OCI-LY3 (cell line): ENCODE data around the gene CLEC3B.

Experiments
- EZH2phosphoT487 ChIP-seq: fragments of 200-600 bp; shearing (Covaris generic); IDR thresholded peaks from 2 replicates; pipeline ENCODE4 v1.6.1; 2018; ENCODE audit warnings: antibody characterized with exemption, mixed run types, low read depth
- TF ChIP-seq, protein P1 (sequence below): fragments of 200-600, 300-600 bp; sonication (generic); IDR thresholded peaks from 2 replicates; pipeline ENCODE4 v1.5.1; 2014; ENCODE audit warnings: antibody characterized with exemption, low read length, low read depth

DNA sequence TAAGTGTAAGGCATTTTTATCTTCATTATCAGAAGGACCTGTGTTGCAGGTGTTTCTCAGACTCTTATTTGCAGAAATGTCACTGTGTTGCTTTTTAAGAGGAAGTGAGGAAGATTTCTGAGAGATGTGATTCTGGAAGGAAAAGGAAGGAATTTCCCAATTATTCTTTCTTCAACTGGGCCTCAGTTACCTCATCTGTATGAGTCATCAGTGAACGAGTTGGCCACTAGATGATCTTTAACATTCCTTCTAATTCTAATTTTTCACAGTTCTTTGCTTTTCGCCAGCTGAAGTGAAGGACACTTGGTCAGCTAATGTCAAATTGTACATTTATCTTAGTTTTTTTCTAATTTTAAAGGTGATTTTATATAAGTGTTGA, 28.9 kb downstream of the CLEC3B start:
- TF ChIP-seq, protein P1, sequence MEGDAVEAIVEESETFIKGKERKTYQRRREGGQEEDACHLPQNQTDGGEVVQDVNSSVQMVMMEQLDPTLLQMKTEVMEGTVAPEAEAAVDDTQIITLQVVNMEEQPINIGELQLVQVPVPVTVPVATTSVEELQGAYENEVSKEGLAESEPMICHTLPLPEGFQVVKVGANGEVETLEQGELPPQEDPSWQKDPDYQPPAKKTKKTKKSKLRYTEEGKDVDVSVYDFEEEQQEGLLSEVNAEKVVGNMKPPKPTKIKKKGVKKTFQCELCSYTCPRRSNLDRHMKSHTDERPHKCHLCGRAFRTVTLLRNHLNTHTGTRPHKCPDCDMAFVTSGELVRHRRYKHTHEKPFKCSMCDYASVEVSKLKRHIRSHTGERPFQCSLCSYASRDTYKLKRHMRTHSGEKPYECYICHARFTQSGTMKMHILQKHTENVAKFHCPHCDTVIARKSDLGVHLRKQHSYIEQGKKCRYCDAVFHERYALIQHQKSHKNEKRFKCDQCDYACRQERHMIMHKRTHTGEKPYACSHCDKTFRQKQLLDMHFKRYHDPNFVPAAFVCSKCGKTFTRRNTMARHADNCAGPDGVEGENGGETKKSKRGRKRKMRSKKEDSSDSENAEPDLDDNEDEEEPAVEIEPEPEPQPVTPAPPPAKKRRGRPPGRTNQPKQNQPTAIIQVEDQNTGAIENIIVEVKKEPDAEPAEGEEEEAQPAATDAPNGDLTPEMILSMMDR, result no peak
- TF ChIP-seq EZH2phosphoT487, result no peak
